Subcutaneous adipose tissue (tissue), 4 donors: ENCODE measurements around the gene VSTM2B. TPM values are rescaled to one million over a fixed set of nuclear protein-coding genes. Genes with fewer than 3 reads are reported as not detected.

Experiments
- total RNA-seq, 4 donors: library from RNA; depleted of rRNA; stranded (reverse); fragments of >200 nt; gene quantifications; one replicate each; pipeline ENCODE4 v1.1.0, GENCODE V29; 2016
- TF ChIP-seq, protein P1 (sequence below): fragments of 450-650 bp; IDR thresholded peaks from one replicate; pipeline ENCODE4 v1.5.1; 2016; ENCODE audit warnings: low read depth, mild to moderate bottlenecking, control low read depth, antibody characterized with exemption, moderate library complexity

Gene VSTM2B
- total RNA-seq, 4 donors from 2014 or later, result not detected

DNA sequence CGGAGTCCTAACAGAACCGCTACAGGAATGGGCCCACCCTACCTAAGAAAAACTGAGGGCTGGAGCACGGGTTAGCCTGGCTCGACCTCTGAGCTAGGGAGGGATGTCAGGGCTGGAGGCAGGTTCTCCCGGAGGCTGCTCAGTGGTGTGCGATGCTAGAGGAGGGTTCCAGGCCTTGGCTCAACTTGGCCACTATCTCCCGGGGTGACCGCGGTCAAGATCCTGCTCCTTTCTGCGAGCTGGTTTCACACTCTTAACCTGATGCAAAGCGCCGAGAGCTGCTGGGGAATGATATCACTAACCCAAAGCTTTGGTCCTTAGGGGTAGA lies 80.6 kb downstream of the VSTM2B start:
- TF ChIP-seq, protein P1, sequence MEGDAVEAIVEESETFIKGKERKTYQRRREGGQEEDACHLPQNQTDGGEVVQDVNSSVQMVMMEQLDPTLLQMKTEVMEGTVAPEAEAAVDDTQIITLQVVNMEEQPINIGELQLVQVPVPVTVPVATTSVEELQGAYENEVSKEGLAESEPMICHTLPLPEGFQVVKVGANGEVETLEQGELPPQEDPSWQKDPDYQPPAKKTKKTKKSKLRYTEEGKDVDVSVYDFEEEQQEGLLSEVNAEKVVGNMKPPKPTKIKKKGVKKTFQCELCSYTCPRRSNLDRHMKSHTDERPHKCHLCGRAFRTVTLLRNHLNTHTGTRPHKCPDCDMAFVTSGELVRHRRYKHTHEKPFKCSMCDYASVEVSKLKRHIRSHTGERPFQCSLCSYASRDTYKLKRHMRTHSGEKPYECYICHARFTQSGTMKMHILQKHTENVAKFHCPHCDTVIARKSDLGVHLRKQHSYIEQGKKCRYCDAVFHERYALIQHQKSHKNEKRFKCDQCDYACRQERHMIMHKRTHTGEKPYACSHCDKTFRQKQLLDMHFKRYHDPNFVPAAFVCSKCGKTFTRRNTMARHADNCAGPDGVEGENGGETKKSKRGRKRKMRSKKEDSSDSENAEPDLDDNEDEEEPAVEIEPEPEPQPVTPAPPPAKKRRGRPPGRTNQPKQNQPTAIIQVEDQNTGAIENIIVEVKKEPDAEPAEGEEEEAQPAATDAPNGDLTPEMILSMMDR, result no peak

DNA sequence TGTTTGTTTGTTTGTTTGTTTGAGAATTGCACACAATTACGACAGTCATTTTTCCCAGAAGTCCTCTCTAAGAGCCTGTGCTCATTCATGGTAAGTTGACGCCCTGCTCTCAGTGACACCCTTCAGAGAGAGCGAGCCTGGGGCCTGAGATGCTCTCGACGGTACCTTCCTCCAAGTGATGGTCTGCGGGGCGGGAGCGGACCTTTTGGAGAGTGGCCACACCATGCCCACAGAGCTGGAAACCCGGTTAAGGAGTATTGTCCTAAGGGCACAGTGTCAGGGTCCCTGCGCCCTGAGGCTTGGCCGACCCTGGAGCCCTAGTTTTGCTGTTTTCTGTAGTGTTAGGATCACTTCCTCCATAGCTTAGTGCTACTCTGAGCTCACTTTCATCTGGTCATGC lies 83.8 kb downstream of the VSTM2B start:
- TF ChIP-seq, protein P1, result no peak

DNA sequence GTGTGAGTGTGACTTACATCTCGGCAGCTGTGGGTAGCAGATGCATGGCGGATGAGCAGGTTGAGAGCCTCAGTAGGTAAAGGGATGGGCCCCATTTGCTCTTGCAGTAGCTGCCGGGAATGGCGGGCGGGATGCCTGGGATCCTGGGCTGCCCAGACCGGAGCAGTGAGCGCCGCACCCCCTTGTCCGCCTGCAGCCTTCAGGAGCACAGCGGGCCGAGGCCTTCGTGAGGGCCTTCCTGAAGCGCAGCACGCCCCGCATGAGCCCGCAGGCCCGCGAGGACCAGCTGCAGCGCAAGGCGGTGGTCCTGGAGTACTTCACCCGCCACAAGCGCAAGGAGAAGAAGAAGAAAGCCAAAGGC lies 84.4 kb downstream of the VSTM2B start:
- TF ChIP-seq, protein P1, result no peak

DNA sequence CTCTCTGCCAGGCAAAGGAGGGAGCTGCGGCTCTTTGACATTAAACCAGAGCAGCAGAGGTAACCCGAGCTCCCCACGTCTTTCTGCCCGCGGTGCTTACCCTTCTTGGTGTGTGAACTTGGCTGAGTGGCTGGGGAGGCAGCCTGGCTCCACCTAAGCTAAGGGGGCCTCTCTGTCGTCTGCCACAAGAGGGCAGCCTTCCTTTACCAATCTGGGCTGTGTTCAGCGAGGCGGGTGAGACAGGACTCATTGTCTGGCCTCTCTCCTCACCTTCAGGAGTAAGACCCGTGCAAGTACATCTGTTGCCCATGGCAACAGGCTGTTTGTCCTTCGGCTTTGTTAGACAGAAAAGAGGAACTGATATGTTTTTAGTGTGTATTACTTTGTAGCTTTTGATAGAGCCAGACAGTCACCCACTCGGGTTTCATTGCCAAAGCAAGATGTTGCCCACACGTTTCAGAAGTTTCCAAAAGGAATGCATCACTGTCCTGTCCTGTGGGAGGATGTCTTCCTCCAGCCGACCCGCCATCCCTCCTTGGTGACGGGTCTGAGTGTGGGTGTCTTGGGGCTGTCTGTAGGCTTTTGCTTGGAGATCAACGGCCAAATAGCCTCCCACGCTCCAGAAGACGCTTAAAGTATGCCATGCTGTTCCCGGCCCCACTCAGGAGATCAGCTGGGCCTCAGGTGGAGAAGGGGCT lies 84.9 kb downstream of the VSTM2B start:
- TF ChIP-seq, protein P1, result no peak

DNA sequence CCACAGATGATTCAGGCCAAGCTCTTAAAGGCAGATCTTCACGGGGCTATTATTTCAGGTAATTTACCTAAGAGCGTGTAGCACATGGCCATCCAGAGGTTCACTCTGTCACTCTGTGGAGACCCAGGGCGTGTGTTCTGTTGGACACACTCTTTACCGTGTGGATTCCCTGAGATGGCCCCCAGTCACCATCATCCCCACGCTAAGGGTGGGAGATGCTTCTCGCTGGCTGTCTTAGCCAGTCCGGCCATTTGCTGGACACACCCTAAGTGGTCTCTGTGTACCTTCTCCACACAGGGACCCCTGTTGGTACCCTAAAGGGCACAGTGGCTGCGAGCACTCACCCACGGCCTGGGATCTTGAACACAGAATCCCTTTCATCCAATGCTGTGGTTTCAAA lies 86.3 kb downstream of the VSTM2B start:
- TF ChIP-seq, protein P1, result no peak

DNA sequence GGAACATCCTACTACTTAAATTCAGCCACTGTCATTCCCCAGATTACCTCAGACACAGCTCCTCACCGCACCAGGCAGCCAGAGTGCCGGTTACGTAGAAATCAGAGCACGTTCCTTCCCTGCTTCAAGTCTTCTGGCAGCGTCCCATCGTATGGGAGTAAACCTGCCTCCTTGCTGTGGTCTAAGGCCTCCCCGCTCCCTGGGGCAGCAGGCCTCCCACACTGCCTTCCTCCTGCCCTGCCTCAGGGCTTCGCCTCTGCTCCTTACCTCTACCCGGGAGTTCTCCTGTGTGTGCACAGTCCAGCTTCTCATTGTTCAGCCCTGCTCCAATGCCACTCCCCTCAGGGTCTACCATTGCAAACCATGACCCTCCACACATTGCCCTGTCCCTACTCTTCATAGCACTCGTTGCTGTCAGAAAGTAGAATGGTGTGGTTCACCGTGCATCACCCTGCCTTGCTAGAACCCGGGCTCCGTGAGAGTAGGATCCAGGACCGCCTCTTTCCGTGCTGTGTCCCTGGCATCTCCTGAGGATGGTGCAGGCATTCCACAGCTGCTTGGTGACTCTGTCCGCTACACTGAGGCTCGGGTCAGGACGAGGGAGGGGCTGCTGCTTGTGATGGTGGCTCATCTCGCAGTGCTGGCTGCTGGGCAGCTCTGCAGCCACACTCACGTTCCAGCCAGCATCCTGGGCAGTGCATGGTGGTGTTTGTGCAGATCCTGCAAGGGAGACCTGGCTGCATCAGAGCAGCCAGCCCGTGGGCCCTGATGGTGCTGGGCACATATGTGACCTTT lies 87.2 kb downstream of the VSTM2B start:
- TF ChIP-seq, protein P1, result no peak

DNA sequence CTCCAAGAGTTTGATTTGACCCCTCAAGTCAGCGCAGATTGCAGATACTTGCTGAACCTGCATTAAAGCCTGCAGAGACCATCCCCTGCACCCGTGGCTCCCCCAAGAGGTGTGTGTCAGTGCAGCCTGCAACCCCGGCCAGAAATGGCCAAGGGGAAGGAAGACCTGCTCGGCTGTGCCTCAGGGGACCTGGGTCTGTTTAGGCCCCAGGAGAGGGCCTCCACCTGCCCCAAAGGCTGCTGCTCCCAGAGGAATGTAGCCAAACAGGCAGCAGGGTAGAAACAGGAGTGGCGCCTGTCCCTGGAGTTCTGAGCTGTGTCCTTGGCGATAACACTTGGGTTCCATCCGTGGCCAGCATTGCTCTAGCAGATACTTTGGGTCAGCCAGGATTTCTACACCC lies 88.3 kb downstream of the VSTM2B start:
- TF ChIP-seq, protein P1, result no peak

Other genes with a start within 250 kb of the VSTM2B start
- 10 to 100 TPM; 44.4 to 72.7 (median 65.1) TPM for gene POP4, start 80.3 kb downstream of the VSTM2B start, total RNA-seq
- 10 to 100 TPM; 18.1 to 51.6 (median 34.9) TPM for gene PLEKHF1, start 139.5 kb downstream of the VSTM2B start, total RNA-seq
- gene C19orf12, start 189.3 kb downstream of the VSTM2B start, total RNA-seq, result 100 to 1,000 TPM; 118 to 324 (median 167) TPM